Activated B cell treated with CpG ODN at 0.5 μM for 24 hours (primary cell): ENCODE measurements around the gene SCGB1A1. TPM values are rescaled to one million over a fixed set of nuclear protein-coding genes. Genes with fewer than 3 reads are reported as not detected.

Source experiments
- ATAC-seq: fragments of 200-7000 bp; cut with Tn5 transposase; one replicate; pipeline ENCODE4 v1.10.0; 2021; ENCODE audit warnings: low read depth, mild to moderate bottlenecking, moderate library complexity
- CTCF ChIA-PET: fragments of 350-600 bp; sonication (Branson Sonifier 250); formaldehyde crosslinking; loops from one replicate; lab custom pipeline; 2021; ENCODE audit warnings: antibody characterized with exemption; lab: Charles Lee
- POLR2A ChIA-PET: fragments of 350-600 bp; sonication (Branson Sonifier 250); formaldehyde crosslinking; loops from one replicate; lab custom pipeline; 2021; ENCODE audit warnings: antibody characterized with exemption; lab: Charles Lee
- DNase-seq: peaks from one replicate; pipeline ENCODE4 v3.0.0; 2022
- H3K27ac Mint-ChIP-seq: one replicate; pipeline ENCODE4 v1.8.0; 2020; ENCODE audit warnings: mixed read lengths
- H3K27me3 Mint-ChIP-seq: one replicate; pipeline ENCODE4 v1.8.0; 2021; ENCODE audit warnings: mixed read lengths
- H3K36me3 Mint-ChIP-seq: one replicate; pipeline ENCODE4 v1.8.0; 2021; ENCODE audit warnings: low read depth, mixed read lengths
- H3K4me1 Mint-ChIP-seq: one replicate; pipeline ENCODE4 v1.8.0; 2021; ENCODE audit warnings: mixed read lengths
- H3K4me3 Mint-ChIP-seq: one replicate; pipeline ENCODE4 v1.8.0; 2020; ENCODE audit warnings: mild to moderate bottlenecking, mixed read lengths
- H3K9me3 Mint-ChIP-seq: one replicate; pipeline ENCODE4 v1.8.0; 2020; ENCODE audit warnings: mixed read lengths
- intact Hi-C: fragments of 100-400 bp; cut with micrococcal nuclease; formaldehyde crosslinking; loops from one replicate; pipeline ENCODE4 v1.15.1; 2024
- total RNA-seq: library from RNA; stranded (reverse); gene quantifications from 2 replicates; pipeline ENCODE4 v1.2.3, GENCODE V29; 2022
- TF ChIP-seq, protein P1 (sequence below): fragments of 200-600 bp; IDR thresholded peaks from one replicate; pipeline ENCODE4 v1.8.0; 2022; ENCODE audit warnings: antibody characterized with exemption, mild to moderate bottlenecking

SCGB1A1 gene
- total RNA-seq, 1 donor from 2014 or later, result not detected

GRCh38 chr11:62431171-62431901 lies 12.5 kb downstream of the SCGB1A1 start:
- intact Hi-C loops, result no loop called here
- no peaks in the 10 kb centered on the region for H3K27me3 Mint-ChIP-seq
- ATAC-seq (no peak), DNase-seq (no peak)
- H3K36me3 Mint-ChIP-seq, result no peaks in the 10 kb centered on the region
- H3K4me1 Mint-ChIP-seq, result peaks cover 48% of the 10 kb centered on the region
- no peaks in the 10 kb centered on the region for H3K9me3 Mint-ChIP-seq
- ChIA-PET CTCF (no interaction called here), POLR2A (no interaction called here)
- TF ChIP-seq, protein P1, sequence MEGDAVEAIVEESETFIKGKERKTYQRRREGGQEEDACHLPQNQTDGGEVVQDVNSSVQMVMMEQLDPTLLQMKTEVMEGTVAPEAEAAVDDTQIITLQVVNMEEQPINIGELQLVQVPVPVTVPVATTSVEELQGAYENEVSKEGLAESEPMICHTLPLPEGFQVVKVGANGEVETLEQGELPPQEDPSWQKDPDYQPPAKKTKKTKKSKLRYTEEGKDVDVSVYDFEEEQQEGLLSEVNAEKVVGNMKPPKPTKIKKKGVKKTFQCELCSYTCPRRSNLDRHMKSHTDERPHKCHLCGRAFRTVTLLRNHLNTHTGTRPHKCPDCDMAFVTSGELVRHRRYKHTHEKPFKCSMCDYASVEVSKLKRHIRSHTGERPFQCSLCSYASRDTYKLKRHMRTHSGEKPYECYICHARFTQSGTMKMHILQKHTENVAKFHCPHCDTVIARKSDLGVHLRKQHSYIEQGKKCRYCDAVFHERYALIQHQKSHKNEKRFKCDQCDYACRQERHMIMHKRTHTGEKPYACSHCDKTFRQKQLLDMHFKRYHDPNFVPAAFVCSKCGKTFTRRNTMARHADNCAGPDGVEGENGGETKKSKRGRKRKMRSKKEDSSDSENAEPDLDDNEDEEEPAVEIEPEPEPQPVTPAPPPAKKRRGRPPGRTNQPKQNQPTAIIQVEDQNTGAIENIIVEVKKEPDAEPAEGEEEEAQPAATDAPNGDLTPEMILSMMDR, result no peak
- H3K27ac Mint-ChIP-seq, result no peak overlapping the region
- no peak overlapping the region for H3K4me3 Mint-ChIP-seq

- Mint-ChIP-seq H3K36me3 (no peaks in the 10 kb centered on the region), H3K27ac (no peak overlapping the region), H3K4me3 (no peak overlapping the region), H3K27me3 (no peaks in the 10 kb centered on the region), H3K4me1 (peaks cover 44% of the 10 kb centered on the region), H3K9me3 (no peaks in the 10 kb centered on the region)
- ChIA-PET POLR2A (interaction anchor here (1.2 kb wide), 1 partner anchor 111 kb away, joined by 3 read pairs; no protein-coding TSS in a partner anchor), CTCF (no interaction called here)
- intact Hi-C loops, result no loop called here
- TF ChIP-seq, protein P1, result no peak
- DNase-seq, result no peak
- no peak for ATAC-seq
Observed at GRCh38 chr11:62432695-62433094, 13.9 kb downstream of the SCGB1A1 start.

DNA sequence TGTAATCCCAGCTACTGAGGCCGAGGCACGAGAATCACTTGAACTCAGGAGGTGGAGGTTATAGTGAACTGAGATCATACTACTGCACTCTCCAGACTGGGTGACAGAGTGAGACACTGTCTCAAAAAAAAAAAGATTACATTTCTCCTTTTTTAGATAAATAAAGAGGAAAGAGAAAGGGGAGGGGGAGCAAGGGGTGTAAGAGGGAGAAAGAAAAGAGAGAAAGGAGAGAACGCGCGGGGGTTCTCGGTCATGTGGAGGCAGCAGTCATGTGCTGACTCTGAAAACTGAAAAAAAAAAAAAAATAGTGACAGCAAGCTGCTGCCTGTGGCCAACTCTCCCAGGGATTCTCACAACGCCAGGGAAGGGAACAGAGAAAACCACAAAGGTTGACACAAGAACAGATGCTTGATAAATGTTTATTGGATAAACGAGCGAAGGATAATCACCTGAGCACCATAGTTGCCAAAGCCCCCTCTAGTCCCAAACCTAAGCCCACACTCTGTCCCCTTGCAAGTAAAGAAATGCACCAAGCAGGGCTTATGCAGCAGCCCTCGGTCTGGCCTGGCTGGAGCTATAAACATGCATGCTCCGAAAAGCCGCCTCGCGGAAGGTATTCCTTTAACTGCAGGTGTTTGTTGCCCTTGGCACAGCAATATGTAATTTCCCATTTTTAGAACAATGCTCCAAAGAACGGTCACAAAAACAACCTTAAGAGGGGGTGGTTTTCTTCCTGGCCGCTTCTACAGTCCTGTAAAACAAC lies 14.5 kb downstream of the SCGB1A1 start:
- peak overlapping the region; percentile 50 for H3K27ac Mint-ChIP-seq
- TF ChIP-seq, protein P1, result no peak
- CTCF ChIA-PET, result interaction anchor here (0.7 kb wide), 1 partner anchor 11 kb away, joined by 3 read pairs; no protein-coding TSS in a partner anchor
- no peaks in the 10 kb centered on the region for H3K9me3 Mint-ChIP-seq
- no peaks in the 10 kb centered on the region for H3K27me3 Mint-ChIP-seq
- H3K36me3 Mint-ChIP-seq, result no peaks in the 10 kb centered on the region
- ATAC-seq (no peak), DNase-seq (no peak)
- peaks cover 40% of the 10 kb centered on the region for H3K4me1 Mint-ChIP-seq
- POLR2A ChIA-PET, result interaction anchor here (1.2 to 3.7 kb wide), 3 partner anchors 11 to 232 kb away, joined by 3 to 18 read pairs (median 3); partner anchors contain the start of genes C11orf98 and CSKMT
- no peak overlapping the region for H3K4me3 Mint-ChIP-seq
- intact Hi-C loops, result no loop called here

DNA sequence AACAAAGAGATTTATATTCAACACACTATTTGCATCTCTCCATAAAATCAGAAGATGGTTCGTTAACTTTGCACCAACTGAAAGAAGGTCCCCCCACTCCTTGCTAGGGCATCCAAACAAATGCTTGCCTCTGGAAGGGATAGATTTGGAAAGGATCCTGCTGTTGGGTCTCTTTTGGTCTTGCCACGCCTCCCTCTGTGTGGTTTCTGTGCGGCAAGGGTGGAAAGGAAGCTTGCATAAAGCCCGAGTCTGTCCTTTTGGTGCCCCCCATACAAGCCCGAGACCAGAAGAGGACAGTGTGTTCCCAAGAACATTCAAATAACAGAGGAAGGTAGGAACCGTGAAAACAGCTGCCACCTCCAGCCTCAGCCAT lies 15.1 kb downstream of the SCGB1A1 start:
- Mint-ChIP-seq H3K27me3 (no peaks in the 10 kb centered on the region), H3K9me3 (no peaks in the 10 kb centered on the region), H3K4me3 (no peak overlapping the region), H3K36me3 (no peaks in the 10 kb centered on the region), H3K4me1 (peaks cover 40% of the 10 kb centered on the region), H3K27ac (peak overlapping the region; percentile 50)
- no peak for ATAC-seq
- intact Hi-C loops, result no loop called here
- no peak for DNase-seq
- TF ChIP-seq, protein P1, result no peak
- ChIA-PET POLR2A (interaction anchor here (0.6 to 3.7 kb wide), 4 partner anchors 10 to 478 kb away, joined by 3 to 18 read pairs (median 10); partner anchors contain the start of genes C11orf98 and CSKMT), CTCF (interaction anchor here (0.7 to 1.4 kb wide), 3 partner anchors 9 to 10 kb away, joined by 3 to 6 read pairs (median 4); no protein-coding TSS in a partner anchor)
